ENCODE data around the gene DTYMK.

DTYMK gene

GRCh38 chr2:241645915-241646645, 40.5 kb downstream of the DTYMK start:
- no peak for DNase-seq

GRCh38 chr2:241645056-241645914, 41.3 kb downstream of the DTYMK start:
- no peak for DNase-seq

DNA sequence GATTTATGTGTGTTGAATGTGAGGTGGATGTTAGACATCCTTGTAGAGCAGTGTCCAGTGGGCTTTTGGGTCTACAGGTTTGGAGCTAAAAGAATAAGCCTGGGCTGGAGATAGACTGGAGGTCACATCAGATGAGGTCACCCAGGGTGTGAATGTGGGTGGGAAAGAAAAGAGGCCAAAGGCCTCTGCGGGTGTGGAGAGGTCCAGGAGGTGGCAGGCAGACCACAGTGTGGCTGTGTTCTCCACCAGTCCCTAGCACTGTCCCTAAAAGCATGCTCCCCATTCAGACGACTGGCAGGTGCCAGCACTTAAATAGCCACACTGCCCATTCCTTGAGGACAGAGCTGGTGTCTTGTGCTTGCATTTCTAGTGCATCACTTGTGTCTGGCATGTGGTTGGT, 45.0 kb downstream of the DTYMK start:
- no peak for DNase-seq

DNA sequence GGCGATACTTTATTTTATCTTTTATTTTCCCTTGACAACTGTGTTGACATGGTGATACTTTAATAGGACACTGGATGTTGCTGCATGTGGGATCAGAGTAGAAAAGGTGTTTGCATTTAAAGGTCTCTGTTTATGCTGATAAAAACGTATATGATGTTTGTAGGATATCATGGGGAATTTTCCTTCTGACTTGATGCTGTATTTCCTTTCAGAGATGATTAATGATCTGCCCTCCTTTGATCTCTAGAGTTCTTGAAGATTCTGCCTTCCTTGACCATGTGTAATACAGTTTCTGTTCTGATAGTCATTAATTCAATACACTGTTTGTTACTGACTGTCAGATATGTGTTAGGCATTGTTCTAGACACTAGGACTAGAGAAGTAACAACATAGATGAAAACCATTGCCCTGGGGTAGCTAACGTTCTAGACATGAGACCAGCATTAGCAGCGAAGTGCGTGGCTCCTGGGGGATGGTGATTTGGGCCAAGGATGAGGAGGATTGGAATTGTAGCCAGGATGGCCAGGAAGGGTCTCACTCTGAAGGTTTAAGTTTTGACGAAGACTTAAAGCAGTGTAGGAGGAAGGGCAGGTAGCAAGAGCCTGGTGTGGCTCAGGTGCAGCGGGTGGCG, 46.3 kb downstream of the DTYMK start:
- no peak for DNase-seq

DNA sequence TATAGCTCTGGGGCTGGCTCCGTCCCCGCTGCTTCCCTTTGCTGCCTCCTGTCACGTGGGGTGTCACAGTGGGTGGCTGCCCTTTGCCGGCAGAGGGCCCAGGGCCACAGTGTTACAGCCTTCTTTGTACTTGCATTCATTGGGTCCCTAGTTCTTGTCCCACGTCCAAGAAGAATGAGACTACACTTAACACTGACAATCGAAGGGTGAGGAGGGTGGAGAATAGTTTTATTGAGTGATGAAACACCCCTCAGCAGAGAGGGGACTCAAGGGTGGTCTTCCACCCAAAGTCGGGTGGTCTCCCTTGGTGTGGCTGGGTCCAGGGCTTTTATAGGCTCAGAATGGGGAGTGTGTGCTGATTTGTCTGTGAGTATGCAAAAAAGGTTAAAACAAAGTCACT, 47.2 kb downstream of the DTYMK start:
- no peak for DNase-seq

DNA sequence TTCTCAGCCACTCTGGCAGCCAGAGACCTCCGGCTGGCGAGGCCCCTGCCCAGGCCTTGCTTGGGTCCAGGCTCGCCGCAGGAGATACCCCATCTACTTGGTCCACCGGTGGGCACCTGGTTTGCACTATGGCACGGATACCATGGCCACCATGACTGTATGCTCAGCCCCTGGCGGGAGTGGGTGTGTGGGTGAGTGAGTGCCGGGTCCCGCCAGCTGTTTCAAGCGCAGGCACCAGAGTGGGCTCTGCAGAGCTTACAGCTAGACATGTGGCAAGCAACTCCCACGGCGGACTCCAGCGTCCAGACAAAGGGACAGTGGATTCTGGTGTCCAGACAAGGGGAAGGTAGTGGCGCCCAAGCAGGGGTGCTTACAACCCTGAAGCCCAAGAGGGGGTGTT, 47.7 kb downstream of the DTYMK start:
- DNase-seq = no peak

GRCh38 chr2:241637795-241638660, 48.6 kb downstream of the DTYMK start:
- peak; percentile 38 for DNase-seq

- DNase-seq = peak; percentile 66
Measured at GRCh38 chr2:241637018-241637794, 49.4 kb downstream of the DTYMK start, which contains the start of the genes ATG4B and THAP4. Gene ATG4B, plus strand, starts transcription at chr2:241637693. Its CDS starts 22 bp downstream, at chr2:241637715. Gene THAP4, minus strand, starts transcription at chr2:241637158. Its CDS starts 141 bp downstream, at chr2:241637017.

DNA sequence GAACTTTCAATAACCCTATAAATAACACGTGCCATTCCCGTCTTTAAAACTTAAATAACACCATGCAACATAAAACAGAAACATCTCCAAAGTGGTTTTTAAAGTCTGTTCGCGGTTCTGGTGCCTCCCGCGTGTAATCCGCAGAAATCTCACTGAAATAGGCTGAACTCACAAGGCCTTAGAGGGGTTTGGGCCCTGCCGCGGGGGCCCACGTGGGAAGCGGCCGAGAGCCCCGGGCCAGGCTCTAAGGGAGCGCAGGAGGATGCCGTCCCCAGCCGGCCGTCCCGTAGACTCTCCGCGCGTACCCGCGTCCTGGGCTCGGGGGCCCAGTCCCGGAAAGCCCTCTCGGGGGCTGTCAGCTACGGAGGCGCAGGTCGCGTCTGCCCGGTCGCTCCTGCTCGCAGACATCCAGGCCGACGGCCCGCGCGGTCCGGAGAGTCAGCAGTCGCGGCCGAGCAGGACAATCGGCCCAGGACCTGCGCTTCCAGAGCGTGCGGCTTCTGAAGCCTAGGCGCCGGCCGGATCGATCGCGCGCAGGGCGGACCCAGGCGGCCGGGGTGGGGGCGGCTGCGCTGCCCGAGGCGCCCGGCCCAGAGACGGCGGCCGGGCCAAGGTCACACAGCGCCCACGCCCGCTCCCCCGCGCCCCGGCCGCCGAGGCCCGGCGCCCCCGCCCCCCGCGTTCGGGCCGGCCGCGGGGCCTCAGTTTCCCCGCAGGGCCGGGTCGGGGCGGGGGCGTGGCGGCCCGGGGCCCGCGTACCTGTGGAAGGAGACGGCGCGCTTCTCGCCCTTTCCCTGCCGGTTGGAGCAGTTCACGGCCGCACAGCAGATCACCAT, 50.2 kb downstream of the DTYMK start:
- DNase-seq = no peak

DNA sequence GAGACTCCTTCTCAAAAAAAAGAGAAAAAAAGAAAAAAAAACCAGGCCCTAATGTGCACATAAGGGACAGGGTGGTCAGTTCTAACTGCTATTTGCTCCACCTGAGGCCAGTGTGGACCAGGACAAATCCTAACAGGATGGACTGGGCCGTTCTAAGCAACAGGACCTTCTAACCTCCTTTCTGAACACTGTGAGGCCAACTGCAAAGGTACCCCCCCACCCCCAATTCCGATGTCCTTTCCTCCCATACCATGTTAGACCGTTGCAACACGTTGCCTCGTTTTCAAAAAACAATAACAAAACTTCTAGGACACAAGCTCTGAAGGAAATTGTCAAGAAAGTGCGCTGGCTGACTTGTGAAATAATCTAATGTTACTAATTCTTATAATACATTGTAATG, 50.9 kb downstream of the DTYMK start:
- no peak for DNase-seq

DNA sequence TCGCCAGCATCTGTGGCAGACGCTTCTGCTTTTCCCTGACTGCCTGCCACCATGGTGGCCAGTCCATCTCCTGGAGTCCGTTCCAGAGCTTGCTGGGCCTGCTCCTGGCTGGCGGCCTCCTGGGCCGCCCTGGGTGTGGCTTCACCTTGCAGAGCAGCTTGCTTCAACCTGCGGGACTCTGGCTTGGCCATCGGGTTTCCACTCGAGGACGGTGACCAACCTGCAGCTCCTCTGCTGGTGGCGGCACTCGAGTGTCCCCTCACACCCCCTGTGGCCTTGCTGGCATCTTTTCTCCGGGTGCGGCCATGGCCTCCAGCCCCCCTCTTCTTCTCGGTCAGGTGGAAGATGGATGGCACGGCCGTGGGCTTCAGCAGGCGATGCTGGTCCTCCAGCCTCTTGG, 53.1 kb downstream of the DTYMK start:
- DNase-seq = no peak

DNA sequence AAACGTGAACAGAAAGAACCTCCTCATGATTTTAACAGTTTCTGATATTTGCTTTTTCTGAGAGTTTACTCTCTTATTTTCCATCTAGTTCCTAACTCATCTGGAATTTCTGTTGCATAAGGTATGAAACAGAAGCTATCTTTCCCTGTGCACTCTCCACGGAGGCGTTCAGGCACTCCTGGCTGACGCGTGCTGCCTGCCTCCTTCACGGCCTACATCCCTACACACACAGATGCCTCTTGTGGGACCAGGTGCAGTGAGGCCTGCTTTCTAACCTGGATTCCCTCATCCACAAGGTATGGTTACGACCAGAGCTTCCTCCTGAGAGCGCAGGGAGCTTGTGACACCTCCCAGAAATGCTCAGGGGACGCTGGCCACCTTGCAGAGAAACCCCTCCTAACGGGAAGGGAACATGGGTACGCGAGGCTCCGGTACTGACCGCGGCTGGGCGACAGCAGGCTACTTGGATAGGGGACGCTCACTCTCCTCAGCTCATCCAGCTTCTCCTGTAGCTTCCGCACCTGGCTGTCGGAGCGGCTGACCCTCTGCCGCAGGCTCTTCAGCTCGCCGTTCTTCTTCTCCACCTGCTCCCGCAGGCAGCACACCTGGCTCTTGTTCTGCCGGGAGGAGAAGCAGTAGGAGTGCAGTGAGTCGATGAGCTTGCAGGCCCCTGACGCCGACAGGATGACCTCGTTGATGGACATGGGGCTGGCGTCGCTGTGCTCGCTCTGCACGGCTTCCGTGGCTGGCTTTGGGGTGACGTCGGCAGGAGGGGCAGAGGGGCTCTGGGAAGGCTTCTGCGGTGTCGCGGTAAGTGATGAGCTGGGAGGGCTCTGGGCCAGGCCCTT, 53.9 kb downstream of the DTYMK start:
- no peak for DNase-seq

- DNase-seq = no peak
Measured at GRCh38 chr2:241629762-241630435, 56.7 kb downstream of the DTYMK start.

DNA sequence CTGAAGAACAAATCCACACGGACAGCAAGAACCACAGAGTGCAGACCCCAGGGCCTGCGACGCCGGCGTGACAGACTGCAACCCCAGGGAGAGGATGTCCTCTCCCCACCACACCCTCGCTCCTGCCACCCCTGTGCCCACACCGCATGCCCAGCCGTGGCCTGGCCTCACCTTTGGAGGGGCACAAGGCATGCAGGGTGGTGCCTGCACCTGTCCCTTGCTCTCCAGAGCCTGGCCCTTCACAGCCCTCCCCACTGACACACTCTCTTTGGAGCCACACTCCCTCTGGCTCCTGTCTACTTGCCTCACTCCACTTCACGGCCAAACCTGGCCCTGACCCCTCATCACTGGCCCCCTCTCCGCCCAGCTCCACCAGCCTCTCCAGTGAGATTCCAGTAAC, 58.9 kb downstream of the DTYMK start:
- DNase-seq = no peak
